ENCODE data around the gene ARHGEF17. TPM values are rescaled to one million over a fixed set of nuclear protein-coding genes. Genes with fewer than 3 reads are reported as not detected.

The ARHGEF17 gene
- total and polyA plus RNA-seq, 2 of the 8 experiments (the other 6 are each of a cell fraction or from before 2014, with no cell fraction given) = 11.3 to 14.6 TPM

- Histone ChIP-seq H2BK15ac (ENCODE audit: low read length) (no peak overlapping the region), H2BK12ac (ENCODE audit: low read depth, low read length) (no peak overlapping the region), H3K27me3 (replicated peaks in 1 of 4; ENCODE audit: control insufficient read depth in 3 of 4, extremely low read depth in 1 of 4, insufficient read depth in 3 of 4, low read length in 3 of 4) (peaks cover 0 to 6% (median 1%) of the 10 kb centered on the region in 4 experiments; a peak in 3 of 7 replicates), H3K4ac (replicated peaks; ENCODE audit: insufficient read length, low read depth, low read length) (no peak overlapping the region), H3K4me2 (ENCODE audit: insufficient read depth in 1 of 2, low read depth in 2 of 2, low read length in 2 of 2) (no peak overlapping the region), H4K8ac (ENCODE audit: extremely low read depth, insufficient read depth, low read length) (no peak overlapping the region), H3K79me1 (ENCODE audit: low read depth, low read length) (peaks cover 5% of the 10 kb centered on the region), H2BK120ac (replicated peaks; ENCODE audit: low read depth, low read length) (no peak overlapping the region), H2AK5ac (ENCODE audit: low read depth, low read length) (no peak overlapping the region), H3K23ac (ENCODE audit: insufficient read length) (no peak overlapping the region), H3K9me3 (ENCODE audit: insufficient read depth in 2 of 2, low read depth in 1 of 2, low read length in 1 of 2) (no peaks in the 10 kb centered on the region), H2BK5ac (ENCODE audit: low read depth, low read length) (no peak overlapping the region), H3K36me3 (ENCODE audit: control insufficient read depth in 2 of 4, insufficient read depth in 4 of 4, low read length in 3 of 4) (no peaks in the 10 kb centered on the region), H3K79me2 (ENCODE audit: control insufficient read depth in 1 of 2, insufficient read depth in 2 of 2, low read length in 2 of 2) (no peaks in the 10 kb centered on the region), H3K56ac (replicated peaks; ENCODE audit: insufficient read length, low read depth, low read length) (no peak overlapping the region), H3K18ac (ENCODE audit: extremely low read depth, low read length) (no peak overlapping the region), H3K4me1 (replicated peaks in 1 of 4; ENCODE audit: control insufficient read depth in 3 of 4, insufficient read depth in 4 of 4, low read length in 3 of 4) (peaks cover 5 to 20% (median 8%) of the 10 kb centered on the region in 4 experiments), H3K14ac (ENCODE audit: insufficient read length) (no peak overlapping the region), H4K91ac (replicated peaks; ENCODE audit: insufficient read length, low read length) (no peak overlapping the region), H4K5ac (ENCODE audit: insufficient read length, low read depth, low read length) (no peak overlapping the region), H2BK20ac (ENCODE audit: low read length) (no peak overlapping the region), H4K20me1 (replicated peaks in 1 of 2; ENCODE audit: control insufficient read depth in 1 of 2, insufficient read depth in 2 of 2, low read length in 2 of 2) (peaks cover 8 to 16% of the 10 kb centered on the region in 2 experiments), H3K4me3 (ENCODE audit: extremely low read depth in 1 of 4, insufficient read depth in 2 of 4, low read depth in 3 of 4, low read length in 4 of 4) (no peak overlapping the region), H3K9ac (replicated peaks in 1 of 4; ENCODE audit: extremely low read depth in 1 of 4, low read depth in 3 of 4, low read length in 3 of 4) (no peak overlapping the region), H3K27ac (ENCODE audit: low read depth, low read length) (no peak overlapping the region), H2AFZ (ENCODE audit: low read length) (no peak overlapping the region), H3K23me2 (ENCODE audit: low read depth, low read length) (no peaks in the 10 kb centered on the region; the same call in 1 of the 2 replicates)
- TF ChIP-seq JUN (IDR thresholded peaks at IDR 0.05; ENCODE audit: low read depth, low read length) (no peak), MAX (IDR thresholded peaks at IDR 0.05) (no peak), CTCF (IDR thresholded peaks at IDR 0.05; ENCODE audit: control extremely low read depth in 1 of 3, insufficient read depth in 1 of 3, low read depth in 1 of 3, low read length in 3 of 3) (no peak), EZH2 (IDR thresholded peaks at IDR 0.05; ENCODE audit: low read depth, low read length, severe bottlenecking) (no peak)
- ChIA-PET CTCF (ENCODE audit: partially characterized antibody) (interaction anchor here (7.8 to 25.1 kb wide), 5 partner anchors 6 to 34 kb away, joined by 36 to 383 read pairs (median 258); partner anchors contain the start of gene ARHGEF17), POLR2A (ENCODE audit: partially characterized antibody) (interaction anchor here (0.9 kb wide), 1 partner anchor 8 kb away, joined by 4 read pairs; no protein-coding TSS in a partner anchor)
- FAIRE-seq (no peak), DNase-seq (ENCODE audit: low read depth in 1 of 2, low spot score in 2 of 2) (no peak)
- WGBS, 2 experiments (ENCODE audit: extremely low coverage in 1 of 2, insufficient coverage in 1 of 2, insufficient read length in 1 of 2, insufficient replicate concordance in 2 of 2, low coverage in 1 of 2, low lambda C conversion rate in 2 of 2, missing lambda C conversion rate in 1 of 2) = 84% methylated on average over 4 of the region's 4 CpGs; no CpG with 5 or more reads in 1 of the 2 experiments
Observed at GRCh38 chr11:73317373-73317772, 9.3 kb downstream of the ARHGEF17 start.

Data from H1 (cell line).